BE2C (cell line): Measurements from ENCODE around the gene C1orf105.

Experiments
- DNase-seq: peaks from one replicate; pipeline ENCODE4 v3.0.0-alpha.2; 2020
- H3K27me3 ChIP-seq: fragments of 250-450 bp; sonication (Bioruptor Pico); 2 replicates; pipeline ENCODE4 v1.5.1; 2020; ENCODE audit warnings: mild to moderate bottlenecking
- H3K36me3 ChIP-seq: fragments of 250-450 bp; sonication (Bioruptor Pico); 2 replicates; pipeline ENCODE4 v1.5.1; 2020; ENCODE audit warnings: mild to moderate bottlenecking
- H3K4me1 ChIP-seq: fragments of 250-450 bp; sonication (Bioruptor Pico); 2 replicates; pipeline ENCODE4 v1.5.1; 2020
- H3K4me3 ChIP-seq: 2 replicates; pipeline ENCODE4 v1.5.1; 2011; ENCODE audit warnings: low read depth, low read length
- H3K9me3 ChIP-seq: fragments of 250-450 bp; sonication (Bioruptor Pico); 2 replicates; pipeline ENCODE4 v1.5.1; 2020
- TF ChIP-seq, protein P1 (sequence below): IDR thresholded peaks from 2 replicates; pipeline ENCODE4 v1.5.1; 2012; ENCODE audit warnings: mild to moderate bottlenecking, low read depth, low read length

Gene C1orf105

DNA sequence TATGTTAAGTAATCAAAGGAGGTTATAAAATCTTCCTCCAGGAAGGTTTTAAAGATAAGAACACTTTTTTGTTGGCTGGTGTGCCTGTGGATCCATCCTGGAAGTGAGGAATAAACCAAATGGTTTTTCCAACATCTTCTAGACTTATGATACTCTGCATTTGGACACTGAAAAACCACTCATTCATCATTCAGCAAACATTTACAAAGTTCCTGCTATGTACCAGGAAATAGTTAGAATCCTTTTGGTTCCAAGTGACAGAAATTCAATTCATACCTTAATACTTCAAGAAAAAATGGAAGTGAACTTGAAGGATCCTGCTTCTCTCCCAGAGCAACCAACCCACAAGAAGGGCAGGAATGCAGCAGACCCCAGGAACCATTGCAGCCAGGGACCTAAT lies 63.0 kb downstream of the C1orf105 start:
- TF ChIP-seq, protein P1, sequence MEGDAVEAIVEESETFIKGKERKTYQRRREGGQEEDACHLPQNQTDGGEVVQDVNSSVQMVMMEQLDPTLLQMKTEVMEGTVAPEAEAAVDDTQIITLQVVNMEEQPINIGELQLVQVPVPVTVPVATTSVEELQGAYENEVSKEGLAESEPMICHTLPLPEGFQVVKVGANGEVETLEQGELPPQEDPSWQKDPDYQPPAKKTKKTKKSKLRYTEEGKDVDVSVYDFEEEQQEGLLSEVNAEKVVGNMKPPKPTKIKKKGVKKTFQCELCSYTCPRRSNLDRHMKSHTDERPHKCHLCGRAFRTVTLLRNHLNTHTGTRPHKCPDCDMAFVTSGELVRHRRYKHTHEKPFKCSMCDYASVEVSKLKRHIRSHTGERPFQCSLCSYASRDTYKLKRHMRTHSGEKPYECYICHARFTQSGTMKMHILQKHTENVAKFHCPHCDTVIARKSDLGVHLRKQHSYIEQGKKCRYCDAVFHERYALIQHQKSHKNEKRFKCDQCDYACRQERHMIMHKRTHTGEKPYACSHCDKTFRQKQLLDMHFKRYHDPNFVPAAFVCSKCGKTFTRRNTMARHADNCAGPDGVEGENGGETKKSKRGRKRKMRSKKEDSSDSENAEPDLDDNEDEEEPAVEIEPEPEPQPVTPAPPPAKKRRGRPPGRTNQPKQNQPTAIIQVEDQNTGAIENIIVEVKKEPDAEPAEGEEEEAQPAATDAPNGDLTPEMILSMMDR: no peak
- no peaks in the 10 kb centered on the region for H3K9me3 ChIP-seq
- no peaks in the 10 kb centered on the region for H3K27me3 ChIP-seq
- no peak for DNase-seq
- H3K36me3 ChIP-seq: no peaks in the 10 kb centered on the region
- H3K4me3 ChIP-seq: no peak overlapping the region
- H3K4me1 ChIP-seq: no peaks in the 10 kb centered on the region

DNA sequence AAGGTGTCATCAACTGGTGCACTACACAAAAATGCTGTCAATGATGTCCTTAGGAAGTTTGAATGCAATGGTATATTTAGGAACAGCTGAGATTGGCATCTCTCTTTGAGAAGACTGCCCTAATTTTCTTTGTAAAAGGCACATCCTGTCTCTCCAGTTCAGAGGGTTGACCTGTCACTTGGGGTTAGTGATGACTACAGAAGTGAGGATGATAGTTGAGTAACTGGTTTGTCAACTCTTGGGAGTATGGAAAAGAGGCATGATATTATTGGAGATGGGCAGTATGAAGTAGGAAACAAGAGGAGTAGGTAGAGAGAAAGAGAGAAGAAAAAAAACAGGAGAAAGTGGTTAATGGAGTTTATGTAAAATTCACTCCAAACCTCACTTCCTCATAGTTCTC lies 63.8 kb downstream of the C1orf105 start:
- Histone ChIP-seq H3K27me3 (no peaks in the 10 kb centered on the region), H3K4me1 (no peaks in the 10 kb centered on the region), H3K36me3 (no peaks in the 10 kb centered on the region), H3K9me3 (no peaks in the 10 kb centered on the region), H3K4me3 (no peak overlapping the region)
- no peak for DNase-seq
- TF ChIP-seq, protein P1: no peak

DNA sequence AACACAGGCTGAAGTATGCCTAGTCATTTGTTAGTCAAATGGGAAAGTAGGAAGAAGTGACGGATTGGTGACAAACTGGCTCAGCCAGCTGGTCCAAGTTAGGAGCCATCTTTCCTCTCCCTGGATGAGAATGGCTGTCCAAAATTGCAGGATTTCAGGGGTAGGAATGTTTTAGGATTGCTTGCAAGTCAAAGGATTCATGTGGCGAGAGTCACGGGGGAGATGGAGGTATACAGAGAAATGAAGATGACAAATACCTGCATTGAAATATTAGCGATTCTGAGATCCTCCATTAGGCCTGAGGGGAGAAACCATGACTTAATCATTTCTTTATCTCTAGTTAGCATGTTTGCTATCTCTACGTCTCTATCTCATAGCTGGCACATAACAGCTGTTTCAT lies 65.1 kb downstream of the C1orf105 start:
- TF ChIP-seq, protein P1: no peak
- no peaks in the 10 kb centered on the region for H3K4me1 ChIP-seq
- no peak for DNase-seq
- no peak overlapping the region for H3K4me3 ChIP-seq
- H3K27me3 ChIP-seq: no peaks in the 10 kb centered on the region
- no peaks in the 10 kb centered on the region for H3K9me3 ChIP-seq
- no peaks in the 10 kb centered on the region for H3K36me3 ChIP-seq

GRCh38 chr1:172486805-172487454 lies 66.4 kb downstream of the C1orf105 start:
- TF ChIP-seq, protein P1: no peak
- no peak for DNase-seq
- Histone ChIP-seq H3K4me3 (no peak overlapping the region), H3K4me1 (no peaks in the 10 kb centered on the region), H3K36me3 (no peaks in the 10 kb centered on the region), H3K27me3 (no peaks in the 10 kb centered on the region), H3K9me3 (no peaks in the 10 kb centered on the region)

DNA sequence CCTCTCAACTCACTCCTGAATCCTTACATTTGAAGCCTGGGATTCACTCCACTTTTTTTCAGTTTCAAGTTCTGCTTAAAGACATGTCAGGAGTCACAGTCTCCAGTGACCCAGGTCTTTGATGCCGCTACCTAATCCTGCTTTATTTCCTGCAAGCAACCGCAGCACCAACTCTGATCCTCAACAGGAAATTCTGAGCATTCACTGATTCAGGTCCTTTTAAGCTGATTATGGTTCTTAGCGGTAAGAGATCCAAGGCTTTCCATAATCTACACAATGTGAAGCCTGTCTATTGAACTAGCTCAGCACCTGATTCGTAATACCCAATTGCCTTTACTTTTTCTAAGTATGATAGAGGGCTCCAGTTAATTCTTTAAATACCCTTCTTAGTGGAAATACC lies 67.1 kb downstream of the C1orf105 start:
- Histone ChIP-seq H3K36me3 (no peaks in the 10 kb centered on the region), H3K4me1 (no peaks in the 10 kb centered on the region), H3K27me3 (no peaks in the 10 kb centered on the region), H3K4me3 (no peak overlapping the region), H3K9me3 (no peaks in the 10 kb centered on the region)
- TF ChIP-seq, protein P1: no peak
- no peak for DNase-seq

GRCh38 chr1:172488393-172488792 lies 67.9 kb downstream of the C1orf105 start:
- Histone ChIP-seq H3K4me3 (no peak overlapping the region), H3K4me1 (no peaks in the 10 kb centered on the region), H3K36me3 (no peaks in the 10 kb centered on the region), H3K27me3 (no peaks in the 10 kb centered on the region), H3K9me3 (no peaks in the 10 kb centered on the region)
- TF ChIP-seq, protein P1: no peak
- no peak for DNase-seq
